ENCODE measurements around the gene PAM16.
"Not testable (repeated sequence)": the region's sequence is repeated elsewhere in the genome, so short reads cannot be mapped to it uniquely, and the experiment has no call there.

The PAM16 gene

GRCh38 chr16:4334724-4335495 lies 16.2 kb downstream of the PAM16 start:
- DNase-seq (ENCODE audit: low spot score) = no peak

DNA sequence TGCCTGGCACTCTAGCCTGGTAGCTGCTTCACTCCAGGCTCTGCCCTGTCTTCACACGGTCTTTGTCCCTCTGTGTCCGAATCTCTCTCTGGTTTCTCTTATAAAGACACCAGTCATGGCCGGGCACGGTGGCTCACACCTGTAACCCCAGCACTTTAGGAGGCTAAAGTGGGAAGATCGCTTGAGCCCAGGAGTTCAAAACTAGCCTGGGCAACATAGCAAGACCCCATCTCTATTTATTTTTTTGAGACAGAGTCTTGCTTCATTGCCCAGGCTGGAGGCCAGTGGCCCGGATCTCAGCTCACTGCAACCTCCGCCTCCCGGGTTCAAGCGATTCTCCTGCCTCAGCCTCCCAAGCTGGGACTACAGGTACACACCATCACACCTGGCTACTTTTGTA lies 17.4 kb downstream of the PAM16 start:
- DNase-seq (ENCODE audit: low spot score) = not testable (repeated sequence)

DNA sequence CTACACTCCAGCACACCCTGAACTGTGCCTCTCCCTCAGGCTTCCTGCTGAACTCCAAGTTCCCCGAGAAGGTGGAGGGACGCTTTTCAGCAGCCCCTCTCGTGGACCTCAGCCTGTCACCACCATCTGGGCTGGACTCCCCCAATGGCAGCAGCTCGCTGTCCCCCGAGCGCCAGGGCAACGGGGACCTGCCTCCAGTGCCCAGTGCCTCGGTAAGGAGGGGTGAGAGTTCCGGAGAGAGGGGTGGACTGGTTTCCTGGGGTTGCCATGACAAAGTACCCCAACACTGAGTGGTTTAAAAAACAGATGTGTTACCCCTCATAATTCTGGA lies 17.8 kb downstream of the PAM16 start:
- DNase-seq (ENCODE audit: low spot score) = no peak

- no peak for DNase-seq (ENCODE audit: low spot score)
These were observed 18.4 kb downstream of the PAM16 start for GRCh38 chr16:4332623-4333307.

DNA sequence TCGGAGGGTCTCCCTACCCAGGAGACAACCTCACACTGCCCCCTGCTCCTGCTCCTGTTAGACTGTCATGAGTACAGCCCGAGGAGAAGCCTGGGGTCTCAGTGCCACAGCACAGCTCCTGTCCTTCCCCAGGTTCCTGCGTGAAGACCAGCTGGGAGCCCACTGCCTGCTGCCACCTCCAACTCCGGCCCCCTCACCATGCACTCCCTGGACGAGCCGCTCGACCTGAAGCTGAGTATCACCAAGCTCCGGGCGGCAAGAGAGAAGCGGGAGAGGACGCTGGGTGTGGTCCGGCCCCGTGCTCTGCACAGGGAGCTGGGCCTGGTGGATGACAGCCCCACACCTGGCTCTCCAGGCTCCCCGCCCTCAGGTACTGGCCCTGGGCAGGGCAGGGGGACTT lies 19.0 kb downstream of the PAM16 start:
- DNase-seq (ENCODE audit: low spot score) = no peak

GRCh38 chr16:4330277-4330874 lies 20.7 kb downstream of the PAM16 start:
- DNase-seq (ENCODE audit: low spot score) = peak; percentile 52

GRCh38 chr16:4328782-4329775 lies 22.0 kb downstream of the PAM16 start:
- DNase-seq (ENCODE audit: low spot score) = no peak

GRCh38 chr16:4328046-4328781 lies 22.9 kb downstream of the PAM16 start:
- DNase-seq (ENCODE audit: low spot score) = no peak

DNA sequence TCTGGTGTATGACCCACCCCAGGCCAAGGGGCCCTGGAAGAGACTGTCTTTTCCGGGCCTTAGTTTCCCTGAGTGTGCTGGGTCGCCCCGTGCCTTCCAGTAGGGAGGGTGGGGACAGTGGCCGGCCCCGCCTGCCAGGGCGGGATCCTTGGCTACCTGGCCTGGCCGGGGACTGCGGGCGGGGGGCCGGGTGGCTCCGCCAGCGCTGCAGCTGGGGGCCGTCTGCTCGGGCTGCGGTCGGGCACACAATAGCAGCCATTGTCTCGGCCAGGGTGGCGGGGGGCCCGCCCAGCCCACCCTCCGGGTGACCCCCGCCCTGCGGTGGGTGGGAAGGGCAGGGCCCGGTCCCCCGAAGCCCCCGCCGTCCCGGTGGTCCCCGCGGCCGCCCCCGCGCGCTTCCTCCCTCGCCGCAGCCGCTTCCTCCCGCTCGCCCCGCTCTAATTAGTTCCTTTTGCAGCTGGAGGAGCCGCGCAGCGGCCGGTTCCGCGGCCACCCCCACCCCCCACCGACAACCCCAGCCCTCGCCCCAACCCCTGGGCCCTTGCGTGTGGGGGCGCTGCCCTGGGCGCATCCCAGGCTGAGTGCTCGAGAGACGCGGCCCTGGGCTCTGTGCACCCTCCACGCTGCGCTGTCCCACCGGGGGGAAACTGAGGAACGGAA lies 23.6 kb downstream of the PAM16 start:
- DNase-seq (ENCODE audit: low spot score) = no peak

- DNase-seq (ENCODE audit: low spot score) = no peak
These were observed 25.8 kb downstream of the PAM16 start for GRCh38 chr16:4325253-4325758.

DNA sequence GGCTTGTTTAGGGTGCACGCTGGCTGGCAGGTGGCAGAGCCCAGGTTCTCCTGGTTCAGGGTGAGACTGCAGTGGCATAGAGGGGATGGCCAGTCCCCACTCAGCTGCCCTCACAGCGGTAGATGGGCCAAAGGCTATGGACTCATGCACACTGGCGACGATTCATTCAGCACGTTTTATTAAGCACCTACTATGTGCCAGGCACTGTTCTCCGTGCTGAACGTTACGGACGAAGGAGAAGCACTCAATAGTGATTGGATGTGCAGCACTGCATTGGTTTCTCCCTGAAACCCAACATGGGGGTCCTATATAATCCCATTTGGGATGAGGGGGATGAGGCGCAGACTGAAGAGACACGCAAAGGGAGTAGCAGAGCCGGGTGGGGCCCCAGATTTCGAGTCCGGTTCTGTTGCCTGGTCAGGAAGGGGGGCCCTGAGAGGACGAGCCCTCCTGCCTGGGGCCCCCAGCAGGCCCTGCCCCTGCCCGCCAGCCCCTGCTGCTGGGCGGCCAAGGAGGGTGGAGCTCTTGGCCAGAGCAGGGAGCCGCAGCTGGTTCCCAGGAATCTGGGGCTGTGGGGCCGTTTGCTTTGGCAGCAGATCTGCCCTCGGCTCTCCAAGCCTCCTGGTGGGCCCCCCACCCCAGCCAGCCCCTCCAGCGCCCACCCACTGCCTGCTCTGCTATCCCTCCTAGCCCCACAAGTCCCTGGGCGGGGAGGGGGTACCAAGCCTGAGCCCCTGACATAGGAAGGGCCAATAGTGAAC lies 26.4 kb downstream of the PAM16 start:
- no peak for DNase-seq (ENCODE audit: low spot score)

- no peak for DNase-seq (ENCODE audit: low spot score)
These were observed 27.2 kb downstream of the PAM16 start for GRCh38 chr16:4323845-4324488.

DNA sequence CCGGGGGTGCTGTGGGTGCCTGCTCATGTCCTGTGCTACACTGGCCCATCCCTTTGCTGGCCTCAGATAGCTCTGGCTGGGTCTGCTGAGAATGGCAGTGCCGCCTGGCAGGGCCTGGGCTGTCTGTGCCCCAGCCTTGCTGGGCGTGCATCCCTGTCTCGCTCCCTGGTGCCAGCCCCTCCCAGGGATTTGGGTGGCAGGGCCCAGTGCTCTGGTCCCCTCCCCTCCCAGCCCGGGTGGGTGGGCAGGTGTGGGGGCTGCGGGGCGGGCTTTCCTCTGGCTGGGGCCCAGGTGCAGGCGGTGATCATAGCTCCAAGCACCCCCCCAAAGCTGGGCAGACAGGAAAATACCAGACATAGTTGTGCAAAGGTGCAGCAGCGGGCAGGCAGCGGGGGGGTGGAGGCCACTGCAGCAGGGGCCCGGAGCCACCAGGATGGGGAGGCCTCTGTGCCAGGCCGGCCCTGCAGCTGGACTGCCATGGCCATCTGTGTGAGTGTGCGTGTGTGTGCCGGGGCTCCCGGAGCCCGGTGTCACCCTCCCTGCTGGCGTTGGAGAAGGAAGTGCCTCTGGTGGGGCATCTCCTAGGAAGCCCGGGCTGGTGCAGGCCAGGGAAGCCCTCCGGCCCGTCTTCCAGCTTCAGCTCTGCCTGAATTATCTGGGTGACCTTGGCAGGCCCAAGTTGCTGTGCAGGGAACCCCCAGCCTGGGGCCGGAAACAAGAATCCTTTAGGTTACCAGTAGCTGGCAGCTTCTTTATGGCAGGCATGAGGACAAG lies 27.9 kb downstream of the PAM16 start:
- DNase-seq (ENCODE audit: low spot score) = no peak

DNA sequence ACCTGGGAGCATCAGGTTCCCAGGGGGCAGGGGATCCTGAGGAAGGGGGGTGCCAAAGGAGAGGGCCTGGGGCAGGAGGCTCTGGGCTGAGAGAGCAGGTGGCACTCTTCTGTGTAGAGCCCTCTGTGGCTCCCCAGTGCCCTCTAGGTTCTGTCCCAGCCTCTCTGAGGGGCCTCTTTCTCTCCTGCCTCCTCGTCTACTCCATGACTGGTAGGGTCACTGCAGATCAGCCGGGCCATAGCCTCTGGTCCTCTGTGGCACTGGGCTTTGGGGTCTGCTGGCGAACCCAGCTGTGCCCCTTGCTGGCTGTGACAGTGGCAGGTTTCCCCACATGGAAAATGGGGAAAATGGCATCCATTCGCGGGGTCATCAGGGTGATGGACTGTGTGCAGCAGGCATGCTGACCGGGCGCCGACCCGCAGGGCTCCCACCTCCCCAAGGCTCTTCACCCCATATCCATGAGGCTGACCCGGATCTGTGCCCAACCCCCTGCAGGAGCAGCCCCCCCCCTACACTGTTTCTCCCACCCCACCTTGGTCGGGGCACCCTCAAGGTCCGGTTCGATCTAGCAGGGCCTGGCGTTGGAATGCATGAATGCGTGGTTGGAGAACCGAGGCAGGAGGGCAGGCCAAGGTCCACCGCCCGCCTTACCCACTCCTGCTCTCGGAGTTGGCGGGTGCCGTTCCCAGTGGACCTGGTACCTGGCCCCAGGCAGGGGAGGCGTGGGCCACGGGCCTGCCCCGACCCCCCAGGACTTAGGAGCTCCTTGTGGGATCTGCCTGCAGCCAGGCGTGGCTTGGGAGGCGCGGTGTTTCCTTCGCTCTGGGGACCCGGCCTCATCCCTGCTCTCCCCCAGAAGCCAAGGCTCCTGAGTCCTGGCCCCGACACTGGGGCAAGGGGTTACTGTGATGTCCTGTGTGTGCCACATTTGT lies 28.7 kb downstream of the PAM16 start:
- DNase-seq (ENCODE audit: low spot score) = no peak

DNA sequence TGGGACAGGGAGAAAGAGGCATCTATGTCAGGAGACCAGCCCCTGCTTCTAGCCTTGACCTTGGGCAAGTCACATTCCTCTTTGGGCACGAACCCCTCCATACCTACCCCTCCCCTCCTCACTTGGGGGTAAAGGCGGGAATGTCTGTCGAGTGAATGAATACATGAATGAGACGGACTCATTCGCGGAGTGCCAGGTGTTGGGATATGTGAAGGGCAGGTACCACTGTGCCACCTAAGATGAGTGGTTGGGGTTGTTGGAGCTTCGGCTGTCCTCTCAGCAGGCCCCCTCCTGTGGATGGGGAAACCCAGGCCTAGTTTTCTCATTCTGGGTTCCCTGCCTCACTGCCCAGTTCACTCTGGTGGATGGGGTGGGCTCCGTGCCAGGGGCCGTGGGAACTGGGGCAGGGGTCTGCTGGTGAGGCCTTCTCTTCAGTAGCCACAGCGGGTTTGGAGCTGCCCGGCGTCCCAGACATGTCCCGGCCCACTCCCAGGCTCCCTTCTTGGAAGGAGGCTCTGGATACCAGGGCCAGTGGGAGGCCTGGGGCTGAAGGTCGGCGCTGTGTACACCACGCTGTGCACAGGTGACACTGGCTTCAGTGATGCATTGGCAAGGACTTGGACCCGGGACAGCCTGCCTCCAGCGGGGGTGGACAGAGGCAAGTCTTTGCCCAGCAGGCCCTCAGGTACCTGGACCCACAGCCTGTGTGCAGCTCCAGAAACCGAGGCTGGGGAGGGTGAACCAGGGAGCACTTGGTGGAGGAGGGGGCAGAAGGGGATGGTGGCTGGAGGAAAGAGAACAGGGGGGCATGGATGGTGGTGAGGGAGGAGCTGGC lies 29.6 kb downstream of the PAM16 start:
- no peak for DNase-seq (ENCODE audit: low spot score)

DNA sequence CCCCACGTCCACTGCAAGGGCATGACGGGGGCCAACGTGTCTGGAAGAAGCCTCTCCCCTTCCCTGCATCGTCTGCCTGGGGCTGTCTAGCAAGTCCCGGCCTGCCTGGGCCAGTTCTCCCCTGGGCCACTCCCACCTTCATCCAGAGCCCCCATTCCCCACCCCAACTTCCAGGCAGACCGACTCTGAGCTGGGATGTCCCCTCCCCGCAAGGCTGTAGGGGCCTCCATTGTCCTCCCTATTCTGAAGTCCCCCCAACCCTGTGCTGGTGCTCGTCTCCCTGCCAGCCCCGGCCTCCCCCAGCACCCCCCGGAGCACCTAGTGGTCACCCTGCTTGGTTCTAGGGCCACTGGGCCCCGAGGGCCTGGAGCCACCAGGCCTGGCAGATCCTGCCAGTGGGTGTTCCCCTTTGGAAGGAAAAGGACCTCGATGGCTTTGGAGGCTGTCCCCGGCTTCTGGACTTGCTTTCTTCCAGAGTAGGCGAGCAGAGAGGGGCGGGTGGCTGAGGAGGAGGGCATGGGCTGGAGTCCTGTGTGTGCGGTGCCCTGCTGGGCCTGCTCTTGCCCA lies 30.5 kb downstream of the PAM16 start:
- no peak for DNase-seq (ENCODE audit: low spot score)

All from hematopoietic multipotent progenitor cell treated with erythropoietin and hydrocortisone succinate and interleukin-3 and kit ligand, for 17 days (in vitro differentiated cells).